ENCODE data around the gene FOLR2.

DNA sequence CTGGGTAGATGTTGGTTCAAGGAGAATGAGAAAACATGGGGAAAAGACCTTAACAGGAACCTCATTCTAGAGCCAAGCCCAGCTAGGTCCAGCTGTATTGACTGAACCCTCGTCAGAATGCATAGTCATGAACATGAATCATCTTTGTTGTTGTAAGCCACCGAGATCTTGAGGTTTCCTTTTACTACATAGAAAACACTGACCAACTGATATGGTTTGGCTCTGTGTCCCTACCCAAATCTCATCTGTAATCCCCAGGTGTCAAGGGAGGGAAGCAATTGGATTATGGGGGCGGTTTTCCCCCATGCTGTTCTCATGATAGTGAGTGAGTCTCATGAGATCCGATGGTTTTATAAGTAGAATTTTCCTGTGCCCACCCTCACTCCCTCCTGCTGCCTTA is 46.8 kb downstream of the FOLR2 start:
- no peak for TF ChIP-seq TAF1 (IDR thresholded peaks at IDR 0.05; ENCODE audit: borderline replicate concordance, low read depth, low read length)
- no peak for TF ChIP-seq POLR2A (IDR thresholded peaks at IDR 0.05; ENCODE audit: low read depth, low read length)
- no peak for TF ChIP-seq POLR2AphosphoS5 (IDR thresholded peaks at IDR 0.05; ENCODE audit: low read depth, low read length)

All from GM12892 (cell line).